Skin epidermis (tissue), 12 donors: ENCODE measurements around the gene CD99L2.
"Not testable (repeated sequence)": the region's sequence is repeated elsewhere in the genome, so short reads cannot be mapped to it uniquely, and the experiment has no call there.

Experiments
- H3K27ac ChIP-seq, 21 experiments: fragments of 200-600 bp; sonication (generic) in 11 of 21; one replicate each; pipeline ENCODE4 v1.5.0; 2020; ENCODE audit warnings: mild to moderate bottlenecking in 3 of 21, inconsistent platforms in 2 of 21, moderate library complexity in 2 of 21
- H3K4me3 ChIP-seq, 7 experiments: fragments of 200-600 bp; sonication (generic) in 2 of 7; one replicate each; pipeline ENCODE4 v1.5.0; 2020; ENCODE audit warnings: inconsistent platforms in 2 of 7, mild to moderate bottlenecking in 2 of 7, moderate library complexity in 1 of 7

The CD99L2 gene

DNA sequence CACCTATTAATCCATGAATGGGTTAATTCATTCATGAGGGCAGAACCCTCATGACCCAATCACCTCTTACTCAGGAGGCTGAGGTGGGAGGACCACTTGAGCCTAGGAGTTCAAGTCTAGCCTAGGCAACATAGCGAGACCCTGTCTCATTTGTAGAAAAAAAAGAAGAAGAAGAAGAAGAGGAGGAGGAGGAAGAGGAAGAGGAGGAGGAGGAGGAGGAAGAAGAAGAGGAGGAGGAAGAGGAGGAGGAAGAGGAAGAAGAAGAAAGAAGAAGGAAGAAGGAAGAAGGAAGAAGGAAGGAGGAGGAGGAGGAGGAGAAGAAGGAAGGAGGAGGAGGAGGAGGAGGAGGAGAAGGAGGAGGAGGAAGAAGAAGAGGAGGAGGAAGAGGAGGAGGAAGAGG lies 74.6 kb downstream of the CD99L2 start:
- H3K27ac ChIP-seq, H3K4me3 ChIP-seq: not testable (repeated sequence)

DNA sequence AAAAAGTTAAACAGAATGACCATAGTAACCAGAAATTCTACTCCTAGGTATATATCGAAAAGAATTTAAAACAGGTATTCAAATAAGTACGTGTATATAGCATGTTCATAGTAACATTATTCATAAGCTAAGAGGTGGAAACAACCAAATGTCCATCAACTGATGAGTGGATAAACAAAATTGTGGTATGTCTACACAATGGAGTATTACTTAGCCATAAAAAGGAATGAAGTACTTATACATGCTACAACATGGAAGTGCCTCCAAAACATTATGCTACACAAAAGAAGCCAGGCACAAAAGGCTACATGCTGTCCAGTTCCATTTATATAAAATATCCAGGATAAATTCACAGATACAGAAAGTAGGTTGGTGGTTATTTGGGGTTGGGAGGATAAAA lies 76.5 kb downstream of the CD99L2 start:
- Histone ChIP-seq H3K4me3 (no peak overlapping the region), H3K27ac (no peak overlapping the region)

DNA sequence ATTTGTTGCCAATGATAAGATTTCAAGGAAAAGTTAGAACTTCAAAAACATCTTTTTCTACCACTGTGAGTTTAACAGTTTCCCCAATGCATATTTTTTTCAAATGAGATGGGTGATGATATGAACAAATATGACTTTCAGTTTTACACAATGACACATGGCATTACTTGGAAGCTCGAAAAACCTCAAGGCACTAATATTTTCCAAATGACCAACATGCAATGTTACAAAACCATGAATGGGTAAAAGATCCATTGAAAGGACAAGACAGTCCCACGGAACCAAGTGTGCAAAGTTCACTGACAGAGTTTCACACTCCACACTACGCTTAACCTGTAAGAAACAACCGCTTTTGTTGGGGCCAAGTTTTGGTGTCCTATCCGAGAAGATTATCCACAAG lies 84.5 kb downstream of the CD99L2 start:
- H3K27ac ChIP-seq = no peak overlapping the region
- no peak overlapping the region for H3K4me3 ChIP-seq

DNA sequence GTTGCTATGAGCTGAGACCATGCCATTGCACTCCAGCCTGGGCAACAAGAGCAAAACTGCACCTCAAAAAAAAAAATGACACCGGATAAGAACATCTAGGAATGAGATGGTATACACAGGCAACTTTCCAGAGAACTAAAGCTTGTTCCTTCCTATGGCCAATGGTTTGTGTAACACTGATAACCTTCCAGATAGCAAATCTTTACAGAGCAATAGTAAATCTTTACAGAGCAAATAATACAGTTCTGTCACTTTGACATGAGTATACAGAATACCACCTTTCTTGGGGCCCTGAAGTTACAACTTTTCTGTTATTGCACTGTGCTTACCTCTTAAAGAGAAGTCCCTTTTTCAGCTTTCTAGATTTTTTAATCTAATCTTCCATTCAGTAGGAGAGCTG lies 91.6 kb downstream of the CD99L2 start:
- H3K4me3 ChIP-seq = no peak overlapping the region
- H3K27ac ChIP-seq = no peak overlapping the region

DNA sequence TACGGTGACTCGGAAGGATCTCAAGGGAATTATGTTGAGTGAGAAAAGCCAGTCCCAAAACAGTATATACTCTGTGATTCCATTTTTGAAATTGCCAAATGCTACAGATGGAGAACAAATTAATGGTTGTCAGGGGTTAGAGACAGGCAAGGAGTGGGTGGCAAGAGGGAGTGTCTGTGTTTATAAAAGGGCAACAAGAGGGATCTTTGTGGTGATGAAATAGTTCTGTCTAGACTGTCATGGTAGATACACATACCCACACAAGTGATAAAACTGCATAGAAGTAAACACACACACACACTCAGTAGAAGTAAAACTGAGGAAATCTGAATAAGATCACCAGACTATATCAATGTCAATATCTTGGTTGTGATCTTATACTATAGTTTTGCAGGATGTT lies 92.7 kb downstream of the CD99L2 start:
- H3K4me3 ChIP-seq = no peak overlapping the region
- no peak overlapping the region for H3K27ac ChIP-seq

DNA sequence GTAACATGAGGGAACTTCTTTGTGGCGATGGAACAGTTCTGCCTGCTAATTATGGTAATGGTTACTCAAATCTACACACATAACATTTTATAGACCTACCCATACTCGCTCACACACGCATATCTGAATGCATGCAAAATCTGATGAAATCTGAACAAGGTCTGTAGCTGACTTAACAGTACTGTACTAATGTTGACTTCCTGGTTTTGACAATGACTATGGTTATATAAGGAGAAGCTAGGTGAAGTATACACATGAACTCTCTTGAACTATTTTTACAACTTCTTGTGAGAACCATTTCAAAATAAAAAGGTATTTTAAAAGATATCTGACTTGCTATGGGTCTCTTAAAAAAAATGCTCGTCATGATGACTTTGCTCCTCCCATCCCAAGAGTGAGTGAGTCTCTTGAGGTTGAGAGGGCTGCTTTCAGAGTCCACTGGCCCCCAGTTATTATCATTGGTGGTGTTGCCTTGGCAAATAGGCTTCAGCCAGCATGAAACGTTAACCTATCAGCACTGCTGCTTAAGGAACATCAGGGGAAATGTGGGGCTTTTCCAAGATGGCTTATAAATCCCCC lies 105.4 kb downstream of the CD99L2 start:
- no peak overlapping the region for H3K27ac ChIP-seq
- no peak overlapping the region for H3K4me3 ChIP-seq

DNA sequence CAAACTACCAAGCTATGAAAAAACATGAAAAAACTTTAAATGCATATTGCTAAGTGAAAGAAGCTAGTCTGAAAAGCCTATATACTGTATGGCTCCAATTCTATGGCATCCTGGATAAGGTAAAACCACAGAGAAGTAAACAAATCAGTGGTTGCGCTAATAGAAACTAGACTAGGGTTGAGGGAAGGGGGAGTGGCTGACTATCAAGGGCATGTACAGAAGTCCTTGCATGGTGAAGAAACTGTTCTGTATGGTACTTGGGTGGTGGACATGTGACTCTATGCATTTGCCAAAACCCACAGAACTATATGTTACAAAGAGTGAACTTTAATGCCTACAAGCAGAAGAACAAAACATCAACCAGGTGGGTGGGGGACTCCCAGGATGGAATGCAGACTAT lies 108.4 kb downstream of the CD99L2 start:
- H3K4me3 ChIP-seq = no peak overlapping the region

DNA sequence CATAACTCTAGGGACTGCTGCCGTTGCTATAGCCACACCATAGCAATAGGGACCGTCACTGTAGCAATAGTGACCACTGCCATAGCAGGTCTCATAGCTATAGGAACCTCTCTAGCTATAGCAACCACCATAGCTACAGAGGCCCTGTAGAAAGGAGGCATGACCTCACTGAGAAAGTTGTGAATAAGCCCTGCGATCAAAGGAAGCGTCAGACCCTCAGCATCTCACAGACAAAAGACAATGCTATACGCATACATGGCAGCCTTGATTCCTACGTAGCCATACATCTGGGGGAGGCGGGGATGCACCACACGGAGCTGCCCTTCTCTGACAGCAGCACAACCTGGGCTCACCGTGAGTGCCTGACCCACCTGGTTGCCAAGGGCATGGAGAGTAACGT lies 116.8 kb downstream of the CD99L2 start:
- Histone ChIP-seq H3K4me3 (no peak overlapping the region), H3K27ac (no peak overlapping the region)

More for the DNA sequence above, 108.4 kb downstream of the CD99L2 start:
- H3K27ac ChIP-seq = no peak overlapping the region

DNA sequence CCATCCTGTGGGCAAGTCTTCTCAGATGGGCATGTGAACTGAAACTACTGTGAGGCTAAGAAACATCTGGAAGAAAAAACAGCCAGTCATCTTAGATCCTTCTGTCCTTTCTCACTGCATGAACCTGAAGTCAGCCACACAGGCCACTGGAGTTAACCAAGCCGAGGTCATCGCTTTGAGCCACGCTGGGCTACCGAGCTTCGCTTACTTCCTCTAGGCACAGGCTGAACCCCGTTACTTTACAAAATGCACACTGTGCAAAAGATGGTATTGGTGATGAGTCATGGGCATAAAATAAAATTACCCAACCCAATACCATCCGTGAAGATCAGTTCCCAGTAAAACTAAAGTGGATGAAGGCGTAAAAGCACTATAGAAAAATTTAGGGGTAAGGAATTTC lies 119.1 kb downstream of the CD99L2 start:
- Histone ChIP-seq H3K4me3 (no peak overlapping the region), H3K27ac (no peak overlapping the region)

DNA sequence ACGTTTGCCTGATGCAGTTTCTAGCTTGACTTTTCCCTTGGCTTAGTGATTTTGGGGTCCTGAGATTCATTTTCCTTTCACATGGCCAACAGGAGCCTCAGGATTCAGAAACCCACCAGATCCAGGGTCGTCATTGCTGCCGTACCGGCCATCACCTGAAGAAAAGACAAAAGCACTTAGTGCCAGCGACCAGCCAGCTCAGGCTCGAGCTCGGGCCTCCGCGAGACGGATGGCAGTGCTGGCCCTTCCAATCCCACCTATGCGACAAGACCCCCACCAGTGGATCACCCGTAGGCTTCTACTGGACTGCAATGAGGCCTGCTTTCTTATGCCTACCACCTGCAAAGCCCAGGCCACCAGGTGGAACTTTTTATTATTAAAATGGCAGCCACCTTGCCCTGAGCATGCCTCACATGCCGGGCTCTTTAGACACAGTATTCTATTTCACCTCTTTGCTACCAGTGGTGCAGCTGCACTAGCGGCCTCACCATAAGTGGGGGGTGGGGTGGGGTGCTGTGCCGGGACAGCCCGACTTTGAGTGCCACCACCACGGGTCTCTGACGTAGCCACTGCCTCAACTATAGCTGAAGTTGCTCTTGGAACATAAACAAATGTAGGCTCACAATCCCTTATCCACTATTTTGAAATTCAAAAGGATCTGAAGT lies 121.0 kb downstream of the CD99L2 start:
- Histone ChIP-seq H3K27ac (no peak overlapping the region), H3K4me3 (no peak overlapping the region)

DNA sequence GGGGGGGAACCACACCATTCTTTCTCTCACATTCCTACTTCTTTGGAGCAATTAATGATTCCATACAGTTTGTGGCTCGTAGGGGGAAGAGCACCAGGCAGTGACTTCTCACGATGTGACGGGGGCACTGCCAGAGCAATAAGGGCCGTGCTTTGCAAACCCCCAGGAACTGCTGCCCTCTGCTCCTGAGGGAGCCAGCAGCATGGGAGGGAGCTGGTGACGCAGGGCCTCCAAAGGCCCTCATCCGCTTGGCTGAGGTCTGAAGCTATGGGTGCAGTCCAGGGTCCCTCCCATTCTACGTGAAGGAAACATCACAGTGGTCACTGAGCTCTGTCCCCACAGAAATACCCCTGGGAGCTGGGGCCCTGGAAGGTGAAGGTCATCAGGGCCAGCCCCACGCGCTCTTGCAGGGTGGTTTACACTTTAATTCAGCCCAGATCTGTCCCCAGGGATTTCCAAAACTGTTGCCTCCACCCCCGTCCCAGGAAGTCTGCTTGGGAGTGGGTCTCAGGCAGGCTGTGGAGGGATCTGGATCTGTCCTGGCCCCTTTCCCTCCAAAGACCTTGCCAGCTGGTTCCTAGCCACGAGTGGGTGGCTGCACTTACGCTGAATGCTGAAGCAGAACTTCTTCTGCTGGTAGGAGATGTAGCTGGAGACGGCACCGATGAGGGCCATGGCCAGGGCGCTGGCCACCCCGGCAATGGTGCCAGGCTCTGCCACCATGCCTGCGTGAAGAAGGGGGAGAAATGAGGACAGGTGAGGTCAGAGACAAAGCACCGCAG lies 122.7 kb downstream of the CD99L2 start:
- H3K27ac ChIP-seq = no peak overlapping the region
- H3K4me3 ChIP-seq = no peak overlapping the region

DNA sequence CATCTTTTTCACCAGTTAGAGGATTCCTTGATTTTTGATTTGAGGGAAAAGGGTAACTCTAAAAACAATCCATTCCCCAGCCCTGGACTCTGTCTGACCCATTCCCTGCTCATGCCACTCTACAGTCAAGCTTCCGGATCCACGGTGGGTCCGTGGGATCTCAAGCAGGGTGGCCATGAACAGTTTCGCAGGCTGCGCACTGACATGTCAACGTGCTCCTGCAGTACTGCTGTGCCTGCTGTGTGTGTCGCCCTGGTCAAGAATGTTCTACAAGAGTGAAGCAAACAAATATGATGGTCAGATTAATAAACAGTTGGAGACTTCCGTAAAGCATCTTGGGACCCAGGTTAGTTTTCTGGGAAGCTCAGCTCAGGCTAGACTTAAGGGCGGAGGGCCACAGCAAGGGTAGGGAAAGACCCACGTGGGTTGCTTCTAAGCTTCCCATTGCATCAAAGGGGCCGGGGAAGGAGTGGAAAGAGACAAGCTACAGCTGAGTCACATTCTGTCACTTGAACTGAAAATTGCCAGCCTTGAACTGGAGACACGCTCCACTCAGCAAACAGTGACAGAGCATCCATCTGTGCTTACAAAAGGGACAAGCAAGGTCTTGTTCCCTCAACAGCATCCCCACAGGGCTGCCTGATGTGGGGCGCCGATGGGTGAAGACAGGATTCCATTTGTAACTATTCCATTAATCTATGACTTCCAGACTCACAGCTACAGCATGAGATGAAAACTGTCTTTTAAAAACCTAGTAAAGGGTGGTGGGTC lies 123.5 kb downstream of the CD99L2 start:
- Histone ChIP-seq H3K27ac (no peak overlapping the region), H3K4me3 (no peak overlapping the region)

DNA sequence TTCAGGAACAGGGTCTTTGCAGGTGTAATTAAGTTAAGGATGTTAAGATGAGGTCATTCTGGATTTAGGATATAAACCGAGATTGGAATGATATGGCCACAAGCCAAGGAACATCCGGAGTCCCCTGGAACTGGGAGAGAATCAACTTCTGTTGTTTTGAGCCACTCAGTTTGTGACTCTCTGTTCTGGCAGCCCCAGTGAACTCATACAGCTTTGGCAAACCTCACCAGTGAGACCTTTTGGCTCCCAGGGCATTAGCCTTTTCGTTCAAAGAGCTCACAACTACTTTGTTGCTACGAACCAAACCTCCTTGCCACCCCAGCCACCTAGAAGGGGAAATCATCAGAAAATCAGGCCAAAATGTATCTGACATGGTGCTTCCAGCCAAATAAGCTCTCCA lies 124.8 kb downstream of the CD99L2 start:
- Histone ChIP-seq H3K4me3 (no peak overlapping the region), H3K27ac (no peak overlapping the region)

DNA sequence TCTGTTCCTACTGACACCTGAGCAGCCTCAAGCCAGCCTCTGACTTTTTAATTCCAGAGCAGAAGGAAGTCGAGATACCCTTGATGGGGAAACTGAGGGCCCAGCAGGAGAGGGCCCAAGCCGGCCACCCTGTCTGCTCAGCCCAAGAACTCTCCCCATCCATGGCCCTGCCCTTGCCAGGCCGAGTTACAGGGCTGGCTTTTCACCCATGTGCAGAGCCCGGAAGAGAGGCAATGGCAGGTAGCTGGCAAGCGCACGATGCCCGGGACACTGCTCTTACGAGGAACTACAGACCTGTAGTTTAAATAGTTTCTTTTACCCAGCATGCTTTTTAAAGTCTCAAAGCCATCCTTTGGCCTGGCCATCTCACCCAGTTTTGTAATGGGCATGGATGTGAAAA lies 125.4 kb downstream of the CD99L2 start:
- no peak overlapping the region for H3K27ac ChIP-seq
- H3K4me3 ChIP-seq = no peak overlapping the region

DNA sequence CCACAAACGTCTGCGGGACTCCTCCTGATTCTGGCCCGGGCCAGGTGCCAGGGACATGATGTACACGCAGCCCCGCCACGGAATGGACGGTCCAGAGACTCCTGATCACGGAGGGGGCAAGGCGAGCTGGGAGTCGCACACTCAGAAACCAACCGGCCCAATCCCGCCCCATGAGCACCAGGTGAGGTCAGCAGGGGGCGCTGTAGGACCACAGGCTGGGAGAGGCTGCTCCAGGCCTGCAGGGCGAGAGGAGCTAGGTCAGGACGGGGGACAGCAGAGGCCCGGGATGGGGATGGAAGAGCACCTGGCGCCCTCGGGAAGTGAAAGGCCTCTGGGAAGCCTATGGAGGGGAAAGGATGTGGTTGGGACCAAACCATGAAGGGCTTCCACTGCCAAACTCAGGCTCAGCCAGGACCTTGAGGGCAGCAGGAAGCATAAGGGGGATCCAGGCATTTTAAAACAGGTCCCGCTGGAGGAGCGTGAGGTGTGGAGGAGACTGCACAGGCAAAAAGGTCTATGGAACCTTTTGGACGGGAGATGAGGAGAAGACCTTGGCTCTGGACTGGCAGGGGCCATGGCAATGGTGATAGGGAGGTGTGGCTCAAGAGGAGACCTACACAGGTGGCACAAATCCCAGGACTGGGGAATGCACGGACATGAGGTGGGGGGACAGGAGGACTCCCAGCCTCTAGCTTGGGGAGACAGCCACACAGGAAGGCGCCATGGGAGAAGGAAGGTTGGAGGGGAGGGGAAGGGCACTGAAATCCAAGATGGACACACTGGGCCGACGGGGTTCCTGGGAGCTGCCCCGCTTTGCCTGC lies 126.1 kb downstream of the CD99L2 start:
- Histone ChIP-seq H3K27ac (no peak overlapping the region), H3K4me3 (no peak overlapping the region)

DNA sequence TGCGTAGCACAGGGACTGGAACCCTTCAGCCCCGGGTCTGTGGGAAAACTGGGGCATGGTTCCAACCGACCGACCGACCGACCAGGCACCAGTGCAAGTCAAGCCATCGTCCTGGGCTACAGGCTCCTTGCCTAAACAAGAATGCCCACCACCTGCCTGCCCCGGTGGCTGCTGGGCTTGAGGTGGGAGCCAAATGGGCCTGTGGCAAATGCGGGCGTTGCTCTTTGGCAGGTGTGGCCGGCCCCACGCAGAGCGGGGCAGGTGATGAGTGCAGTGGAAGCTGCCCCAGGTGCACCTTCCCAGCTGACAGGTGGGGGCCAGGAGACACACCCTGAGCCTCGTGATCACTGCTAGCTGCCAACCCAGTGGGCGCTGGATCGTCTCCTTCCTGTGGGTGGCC lies 127.4 kb downstream of the CD99L2 start:
- Histone ChIP-seq H3K27ac (no peak overlapping the region), H3K4me3 (no peak overlapping the region)

DNA sequence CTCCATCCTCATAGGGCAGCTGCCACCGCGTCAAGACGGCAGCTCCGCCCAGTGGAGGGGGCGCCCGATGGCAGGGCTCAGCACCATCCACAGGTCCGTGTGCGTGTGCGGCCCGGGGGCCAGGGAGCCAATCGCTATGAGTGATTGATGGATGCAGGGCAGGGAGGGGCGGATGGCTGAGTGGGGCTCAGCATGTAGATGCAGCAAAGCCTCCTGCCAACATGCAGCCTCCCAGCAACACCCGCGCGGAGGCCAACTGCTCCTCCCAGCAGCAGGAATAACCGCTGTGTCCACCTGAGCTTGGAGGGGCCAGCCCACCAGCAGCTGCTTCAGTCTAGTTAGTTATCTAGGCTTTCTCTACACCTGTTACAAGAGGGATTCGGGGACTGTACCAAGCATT lies 127.8 kb downstream of the CD99L2 start:
- no peak overlapping the region for H3K4me3 ChIP-seq
- H3K27ac ChIP-seq = no peak overlapping the region

DNA sequence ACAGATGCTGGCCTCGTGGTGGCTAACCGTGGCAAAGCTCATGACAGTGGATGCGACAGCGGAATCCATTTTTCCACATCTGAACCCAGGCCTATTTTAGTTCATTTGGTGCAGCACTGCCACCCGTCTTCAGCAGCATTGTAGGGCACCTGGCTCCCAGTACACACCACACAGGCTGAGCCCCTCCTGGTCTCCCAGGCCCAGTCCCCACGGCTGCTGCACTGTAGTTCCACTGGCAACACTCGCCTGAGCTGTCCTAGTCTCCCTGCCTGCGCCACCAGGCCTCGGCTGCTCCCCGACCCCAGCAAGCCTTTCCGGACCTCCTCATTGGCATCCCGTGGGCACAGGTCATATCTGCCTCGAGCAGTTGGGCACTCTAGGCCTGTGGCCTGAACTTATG lies 129.1 kb downstream of the CD99L2 start:
- H3K4me3 ChIP-seq = no peak overlapping the region
- H3K27ac ChIP-seq = no peak overlapping the region

DNA sequence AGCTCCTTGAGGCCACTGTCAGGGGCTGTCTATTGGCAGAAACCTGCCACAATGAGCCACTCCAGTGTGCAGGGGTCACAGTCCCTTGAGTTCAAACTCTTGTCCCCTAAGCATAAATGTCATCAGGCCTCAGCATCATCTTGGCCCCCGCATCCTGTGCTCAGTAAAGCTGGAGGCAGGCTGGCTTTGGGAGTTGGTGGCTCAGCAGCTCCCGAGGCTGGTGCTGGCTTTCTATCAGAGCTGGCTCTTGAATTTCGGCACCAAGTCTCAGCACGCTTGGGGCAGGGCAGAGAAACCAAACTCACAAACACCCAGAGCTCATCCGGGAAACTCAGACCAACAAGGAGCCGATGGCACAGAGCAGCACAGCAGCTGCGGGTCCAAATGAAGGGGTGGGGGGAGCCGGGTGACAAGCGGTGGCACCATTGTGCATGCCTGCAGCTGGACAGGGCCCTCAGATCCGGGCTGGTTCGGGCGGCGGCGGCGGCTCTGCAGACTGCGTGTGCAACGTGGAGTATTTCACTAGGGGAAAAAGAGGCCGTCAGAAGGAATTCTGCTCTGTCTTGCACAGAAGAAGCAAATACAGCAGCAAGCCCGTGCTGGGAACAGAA lies 129.8 kb downstream of the CD99L2 start:
- H3K27ac ChIP-seq = peak overlapping the region in 4 of 21 experiments; percentile 37 to 69 (median 44)

More for the DNA sequence above, 129.8 kb downstream of the CD99L2 start:
- no peak overlapping the region for H3K4me3 ChIP-seq
